Tibial nerve (tissue), 4 donors: ENCODE measurements around the gene CDC123. TPM values are rescaled to one million over a fixed set of nuclear protein-coding genes. Genes with fewer than 3 reads are reported as not detected.

Source experiments
- DNase-seq, 2 donors: peaks; one replicate each; pipeline ENCODE4 v3.0.0-alpha.2; 2019; ENCODE audit warnings: low spot score in 2 of 2
- H3K27ac ChIP-seq, 4 donors: fragments of 200-600 bp; sonication (generic) in 3 of 4; one replicate each; pipeline ENCODE4 v1.5.1; 2017 to 2019; ENCODE audit warnings: mild to moderate bottlenecking in 1 of 4
- H3K27me3 ChIP-seq, 2 donors: fragments of 200-600 bp; sonication (generic) in 1 of 2; one replicate each; pipeline versions ENCODE4 v1.5.1 to v1.6.0; 2017 to 2019
- H3K36me3 ChIP-seq, 3 donors: fragments of 200-600 bp; sonication (generic); one replicate each; pipeline ENCODE4 v1.5.1; 2018 to 2019
- H3K4me1 ChIP-seq, 4 donors: fragments of 200-600 bp; sonication (generic) in 3 of 4; one replicate each; pipeline ENCODE4 v1.5.1; 2017 to 2019
- H3K4me3 ChIP-seq, 4 donors: fragments of 200-600 bp; sonication (generic) in 3 of 4; one replicate each; pipeline ENCODE4 v1.5.1; 2017 to 2019; ENCODE audit warnings: mild to moderate bottlenecking in 1 of 4, moderate library complexity in 1 of 4
- H3K9me3 ChIP-seq, 4 donors: fragments of 200-600 bp; sonication (generic) in 3 of 4; one replicate each; pipeline ENCODE4 v1.5.1; 2017 to 2019
- CTCF ChIP-seq, 5 experiments: fragments of 200-600 bp in 3 of 5; fragments of 450-650 bp in 2 of 5; sonication (generic) in 3 of 5; IDR thresholded peaks; one replicate each; pipeline ENCODE4 v1.5.1; 2016 to 2019; ENCODE audit warnings: antibody characterized with exemption in 5 of 5, mild to moderate bottlenecking in 3 of 5, moderate library complexity in 2 of 5
- EP300 ChIP-seq, 2 donors: sonication (generic); formaldehyde crosslinking; IDR thresholded peaks; one replicate each; pipeline ENCODE4 v1.6.1; 2017; ENCODE audit warnings: antibody characterized with exemption in 2 of 2, mild to moderate bottlenecking in 1 of 2
- POLR2A ChIP-seq, 2 donors: fragments of 450-650 bp; IDR thresholded peaks; one replicate each; pipeline ENCODE4 v1.6.1; 2017; ENCODE audit warnings: antibody characterized with exemption in 2 of 2, mild to moderate bottlenecking in 2 of 2, moderate library complexity in 2 of 2
- WGBS, 2 donors: methylation state at CpG; one replicate each; pipeline ENCODE4 v1.1.5; 2018; 5-methylcytosine and 5-hydroxymethylcytosine counted together
- total RNA-seq, 4 donors: library from RNA; depleted of rRNA; stranded (reverse); fragments of >200 nt; gene quantifications; one replicate each; pipeline ENCODE4 v1.1.0, GENCODE V29; 2016

The CDC123 gene
- total RNA-seq, 4 donors from 2014 or later: 32.7 to 80.0 (median 37.7) TPM

- Histone ChIP-seq H3K4me3 (peak overlapping the region; percentile 50 to 90 (median 76)), H3K27ac (peak overlapping the region; percentile 69 to 97 (median 90)), H3K9me3 (no peaks in the 10 kb centered on the region), H3K4me1 (peaks cover 0 to 65% (median 33%) of the 10 kb centered on the region in 4 donors), H3K36me3 (peaks cover 0 to 28% (median 3%) of the 10 kb centered on the region in 3 donors), H3K27me3 (no peaks in the 10 kb centered on the region)
- no peak for DNase-seq
- TF ChIP-seq EP300 (IDR thresholded peaks at IDR 0.05) (no peak), CTCF (IDR thresholded peaks at IDR 0.05) (no peak), POLR2A (IDR thresholded peaks at IDR 0.05) (no peak)
- WGBS, 2 donors: 8% methylated on average over 15 of the region's 15 CpGs
These were observed 683 bp downstream of the CDC123 start for GRCh38 chr10:12196531-12197211.

GRCh38 chr10:12198156-12198555, 2.2 kb downstream of the CDC123 start:
- Histone ChIP-seq H3K4me1 (peaks cover 0 to 51% (median 29%) of the 10 kb centered on the region in 4 donors), H3K4me3 (no peak overlapping the region), H3K27ac (no peak overlapping the region), H3K9me3 (no peaks in the 10 kb centered on the region), H3K27me3 (no peaks in the 10 kb centered on the region), H3K36me3 (peaks cover 0 to 42% (median 8%) of the 10 kb centered on the region in 3 donors)
- WGBS, 2 donors: 91 to 94% methylated on average over 2 of the region's 2 CpGs
- DNase-seq: no peak
- no peak for TF ChIP-seq CTCF (IDR thresholded peaks at IDR 0.05)
- no peak for TF ChIP-seq POLR2A (IDR thresholded peaks at IDR 0.05)
- no peak for TF ChIP-seq EP300 (IDR thresholded peaks at IDR 0.05)

- TF ChIP-seq CTCF (IDR thresholded peaks at IDR 0.05) (no peak), EP300 (IDR thresholded peaks at IDR 0.05) (no peak), POLR2A (IDR thresholded peaks at IDR 0.05) (no peak)
- no peak for DNase-seq
- Histone ChIP-seq H3K4me3 (no peak overlapping the region), H3K9me3 (no peaks in the 10 kb centered on the region), H3K4me1 (peaks cover 0 to 35% (median 13%) of the 10 kb centered on the region in 4 donors), H3K36me3 (peaks cover 0 to 67% (median 8%) of the 10 kb centered on the region in 3 donors), H3K27ac (no peak overlapping the region), H3K27me3 (no peaks in the 10 kb centered on the region)
- WGBS, 2 donors: 95 to 97% methylated on average over 5 of the region's 5 CpGs
These were observed 4.9 kb downstream of the CDC123 start for GRCh38 chr10:12200850-12201249.

GRCh38 chr10:12201543-12201942, 5.6 kb downstream of the CDC123 start:
- 85 to 89% methylated on average over 3 of the region's 3 CpGs for WGBS, 2 donors
- H3K9me3 ChIP-seq: no peaks in the 10 kb centered on the region
- H3K27me3 ChIP-seq: no peaks in the 10 kb centered on the region
- peaks cover 0 to 35% (median 13%) of the 10 kb centered on the region in 4 donors for H3K4me1 ChIP-seq
- no peak overlapping the region for H3K27ac ChIP-seq
- no peak overlapping the region for H3K4me3 ChIP-seq
- TF ChIP-seq POLR2A (IDR thresholded peaks at IDR 0.05) (no peak), CTCF (IDR thresholded peaks at IDR 0.05) (no peak), EP300 (IDR thresholded peaks at IDR 0.05) (no peak)
- H3K36me3 ChIP-seq: peaks cover 0 to 73% (median 8%) of the 10 kb centered on the region in 3 donors
- no peak for DNase-seq

GRCh38 chr10:12202226-12202625, 6.2 kb downstream of the CDC123 start:
- H3K27me3 ChIP-seq: no peaks in the 10 kb centered on the region
- H3K36me3 ChIP-seq: peaks cover 0 to 77% (median 8%) of the 10 kb centered on the region in 3 donors
- TF ChIP-seq CTCF (IDR thresholded peaks at IDR 0.05): no peak
- no peak for TF ChIP-seq EP300 (IDR thresholded peaks at IDR 0.05)
- no peak for TF ChIP-seq POLR2A (IDR thresholded peaks at IDR 0.05)
- H3K9me3 ChIP-seq: no peaks in the 10 kb centered on the region
- no peak for DNase-seq
- no peak overlapping the region for H3K27ac ChIP-seq
- H3K4me3 ChIP-seq: no peak overlapping the region
- peaks cover 0 to 28% (median 9%) of the 10 kb centered on the region in 4 donors for H3K4me1 ChIP-seq
- WGBS, 2 donors: 83% methylated on average over 5 of the region's 5 CpGs
